Neural cell (in vitro differentiated cells): Measurements from ENCODE around the gene LMLN.

ENCODE experiments used
- EP300 ChIP-seq: fragments of 450-650 bp; conservative IDR thresholded peaks from 2 replicates; pipeline ENCODE4 v1.6.1; 2014; ENCODE audit warnings: antibody characterized with exemption, mild to moderate bottlenecking, moderate library complexity; ENCODE audit not compliant: poor library complexity, severe bottlenecking
- POLR2AphosphoS5 ChIP-seq: IDR thresholded peaks from 2 replicates; pipeline ENCODE4 v1.6.1; 2012
- TAF1 ChIP-seq: IDR thresholded peaks from 2 replicates; pipeline ENCODE4 v1.6.1; 2012; ENCODE audit warnings: low read depth
- TF ChIP-seq, protein P1 (sequence below): fragments of 450-650 bp; IDR thresholded peaks from 2 replicates; pipeline ENCODE4 v1.5.1; 2014; ENCODE audit warnings: antibody characterized with exemption, mild to moderate bottlenecking, moderate library complexity; ENCODE audit not compliant: poor library complexity, severe bottlenecking

DNA sequence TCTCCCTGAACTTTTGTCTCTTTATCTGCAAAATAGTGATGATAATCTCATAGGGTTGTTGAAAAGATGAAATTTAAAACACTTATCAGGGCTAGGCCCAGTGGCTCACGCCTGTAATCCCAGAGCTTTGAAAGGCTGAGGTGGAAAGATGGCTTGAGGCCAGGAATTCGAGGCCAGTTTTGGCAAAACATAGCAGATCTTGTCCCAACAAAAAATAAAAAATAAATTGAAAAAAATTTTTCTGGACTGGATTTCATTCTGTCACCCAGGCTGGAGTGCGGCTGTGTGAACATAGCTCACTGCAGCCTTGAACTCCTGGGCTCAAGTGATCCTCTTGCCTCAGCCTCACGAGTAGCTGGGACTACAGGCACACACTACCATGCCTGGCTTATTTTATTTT, 29.6 kb downstream of the LMLN start:
- TF ChIP-seq, protein P1, sequence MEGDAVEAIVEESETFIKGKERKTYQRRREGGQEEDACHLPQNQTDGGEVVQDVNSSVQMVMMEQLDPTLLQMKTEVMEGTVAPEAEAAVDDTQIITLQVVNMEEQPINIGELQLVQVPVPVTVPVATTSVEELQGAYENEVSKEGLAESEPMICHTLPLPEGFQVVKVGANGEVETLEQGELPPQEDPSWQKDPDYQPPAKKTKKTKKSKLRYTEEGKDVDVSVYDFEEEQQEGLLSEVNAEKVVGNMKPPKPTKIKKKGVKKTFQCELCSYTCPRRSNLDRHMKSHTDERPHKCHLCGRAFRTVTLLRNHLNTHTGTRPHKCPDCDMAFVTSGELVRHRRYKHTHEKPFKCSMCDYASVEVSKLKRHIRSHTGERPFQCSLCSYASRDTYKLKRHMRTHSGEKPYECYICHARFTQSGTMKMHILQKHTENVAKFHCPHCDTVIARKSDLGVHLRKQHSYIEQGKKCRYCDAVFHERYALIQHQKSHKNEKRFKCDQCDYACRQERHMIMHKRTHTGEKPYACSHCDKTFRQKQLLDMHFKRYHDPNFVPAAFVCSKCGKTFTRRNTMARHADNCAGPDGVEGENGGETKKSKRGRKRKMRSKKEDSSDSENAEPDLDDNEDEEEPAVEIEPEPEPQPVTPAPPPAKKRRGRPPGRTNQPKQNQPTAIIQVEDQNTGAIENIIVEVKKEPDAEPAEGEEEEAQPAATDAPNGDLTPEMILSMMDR = no peak
- no peak for TF ChIP-seq POLR2AphosphoS5
- TF ChIP-seq EP300 = no peak
- TF ChIP-seq TAF1 = no peak
